Measurements from ENCODE around the gene C11orf16. TPM values are rescaled to one million over a fixed set of nuclear protein-coding genes. Genes with fewer than 3 reads are reported as not detected.

C11orf16 gene
- total RNA-seq, 1 experiment from 2014 or later: not detected

DNA sequence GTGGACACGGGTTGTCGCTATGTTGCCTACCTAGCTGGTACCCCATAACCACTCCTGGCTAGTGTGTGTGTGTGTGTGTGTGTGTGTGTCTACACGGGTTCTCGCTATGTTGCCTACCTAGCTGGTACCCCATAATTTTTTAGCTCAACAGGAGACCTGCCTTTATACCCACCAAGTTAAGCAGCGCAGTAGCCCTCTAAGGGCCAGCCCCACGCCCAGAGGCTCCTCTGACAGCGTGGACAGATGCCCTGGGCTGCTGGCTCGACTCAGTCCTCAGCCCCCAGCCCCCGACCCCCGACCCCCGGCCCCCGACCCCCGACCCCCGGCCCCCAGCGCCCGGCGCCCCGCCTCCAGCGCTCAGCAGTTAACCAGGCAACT is 22.1 kb downstream of the C11orf16 start:
- BruUV-seq (replicated peaks): no TSS peak
- peak; percentile 11 for ATAC-seq
- peak overlapping the region; percentile 87 for H2AFZ ChIP-seq (ENCODE audit: low read length)
- no peaks in the 10 kb centered on the region for H3F3A ChIP-seq (ENCODE audit: low read length, unreplicated experiment)
- 0 out of 2 replicates have a peak overlapping the region, but pooled peaks have one; percentile 19 for H3K9ac ChIP-seq (ENCODE audit: low read length)
- peak overlapping the region; percentile 70 for H3K4me3 ChIP-seq (ENCODE audit: low read length)
- no peaks in the 10 kb centered on the region for H4K20me1 ChIP-seq (ENCODE audit: low read length)
- peak overlapping the region; percentile 87 for H3K4me2 ChIP-seq (ENCODE audit: low read length)
- peaks cover 14% of the 10 kb centered on the region for H3K79me2 ChIP-seq (ENCODE audit: low read length)
- H3K27me3 ChIP-seq (ENCODE audit: low read length): no peaks in the 10 kb centered on the region
- no peaks in the 10 kb centered on the region for H3K9me3 ChIP-seq (ENCODE audit: low read length)
- CTCF ChIA-PET: interaction anchor here (0.6 kb wide), 1 partner anchor 306 kb away, joined by 3 read pairs; no protein-coding TSS in a partner anchor
- peaks cover 29% of the 10 kb centered on the region for H3K4me1 ChIP-seq (ENCODE audit: insufficient read depth, low read length)
- POLR2A ChIA-PET (ENCODE audit: unreplicated experiment): interaction anchor here (0.5 kb wide), 1 partner anchor 101 kb away, joined by 3 read pairs; no protein-coding TSS in a partner anchor
- intact Hi-C loops (cut with micrococcal nuclease): loop anchor here (5.0 kb wide), 1 partner anchor 227 kb away; no protein-coding TSS in a partner anchor
- H3K9me2 ChIP-seq (replicated peaks; ENCODE audit: low read length): no peaks in the 10 kb centered on the region
- TF ChIP-seq EZH2 (IDR thresholded peaks at IDR 0.05; ENCODE audit: low read length, unreplicated experiment): no peak
- no peak overlapping the region for H3K27ac ChIP-seq (ENCODE audit: low read length)
- H3K36me3 ChIP-seq (ENCODE audit: low read depth, low read length): no peaks in the 10 kb centered on the region
- DNase-seq: no peak

DNA sequence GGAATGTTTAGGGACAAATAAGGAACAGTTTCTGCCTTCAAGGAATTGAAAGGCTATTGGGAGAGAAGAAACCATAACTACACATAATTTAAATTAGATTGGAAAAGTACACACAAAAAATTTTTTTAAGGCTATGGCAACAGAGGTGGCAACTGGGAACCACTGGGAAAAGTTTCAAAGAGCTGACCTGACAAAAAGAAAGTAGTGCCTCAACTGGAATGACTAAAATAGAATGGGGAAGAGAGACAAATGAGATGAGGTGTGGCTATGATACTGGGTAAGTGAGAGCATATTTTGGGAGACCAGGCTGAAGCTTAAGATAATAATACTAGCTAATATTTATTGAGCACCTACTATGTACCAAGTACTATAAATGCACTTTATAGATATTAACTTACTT is 24.6 kb downstream of the C11orf16 start:
- ChIA-PET POLR2A (ENCODE audit: unreplicated experiment) (no interaction called here), CTCF (no interaction called here)
- H3K4me1 ChIP-seq (ENCODE audit: insufficient read depth, low read length): peaks cover 28% of the 10 kb centered on the region
- no peaks in the 10 kb centered on the region for H3K9me3 ChIP-seq (ENCODE audit: low read length)
- BruUV-seq (replicated peaks): no TSS peak
- no peak for ATAC-seq
- H3K27ac ChIP-seq (ENCODE audit: low read length): no peak overlapping the region
- peaks cover 14% of the 10 kb centered on the region for H3K79me2 ChIP-seq (ENCODE audit: low read length)
- no peaks in the 10 kb centered on the region for H3K27me3 ChIP-seq (ENCODE audit: low read length)
- no peaks in the 10 kb centered on the region for H4K20me1 ChIP-seq (ENCODE audit: low read length)
- H3K4me3 ChIP-seq (ENCODE audit: low read length): no peak overlapping the region
- DNase-seq: no peak
- H3K9me2 ChIP-seq (replicated peaks; ENCODE audit: low read length): no peaks in the 10 kb centered on the region
- TF ChIP-seq EZH2phosphoT487 (IDR thresholded peaks at IDR 0.05; ENCODE audit: borderline replicate concordance, low read length): no peak
- no peaks in the 10 kb centered on the region for H3F3A ChIP-seq (ENCODE audit: low read length, unreplicated experiment)
- H3K4me2 ChIP-seq (ENCODE audit: low read length): no peak overlapping the region
- no peak overlapping the region for H3K9ac ChIP-seq (ENCODE audit: low read length)
- intact Hi-C loops (cut with micrococcal nuclease): loop anchor here (2.0 to 5.0 kb wide), 2 partner anchors 36 to 97 kb away; a partner anchor contains a TSS
- H2AFZ ChIP-seq (ENCODE audit: low read length): no peak overlapping the region
- no peaks in the 10 kb centered on the region for H3K36me3 ChIP-seq (ENCODE audit: low read depth, low read length)

DNA sequence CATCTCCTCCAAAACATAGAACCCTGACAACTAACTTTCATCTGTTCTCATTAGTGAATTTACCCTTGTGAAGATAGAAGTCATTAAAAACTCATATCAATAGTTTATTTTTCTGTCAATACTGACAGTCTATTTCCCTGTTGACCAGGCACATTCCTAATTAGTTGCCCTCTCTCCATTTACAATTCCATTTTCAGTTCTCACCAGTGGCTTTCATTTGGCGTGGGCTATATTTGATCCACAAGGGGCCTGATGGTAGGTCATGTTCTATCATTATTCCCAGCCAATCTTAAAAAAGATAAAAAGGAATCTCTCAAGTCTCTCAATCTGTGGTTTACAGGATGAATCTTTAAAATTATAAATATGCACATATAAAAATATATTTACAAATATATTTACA is 25.6 kb downstream of the C11orf16 start:
- H3K4me1 ChIP-seq (ENCODE audit: insufficient read depth, low read length): peaks cover 28% of the 10 kb centered on the region
- H3K9ac ChIP-seq (ENCODE audit: low read length): no peak overlapping the region
- TF ChIP-seq EZH2phosphoT487 (IDR thresholded peaks at IDR 0.05; ENCODE audit: borderline replicate concordance, low read length) (no peak), EZH2 (IDR thresholded peaks at IDR 0.05; ENCODE audit: low read length, unreplicated experiment) (no peak)
- TF ChIP-seq, protein P1, sequence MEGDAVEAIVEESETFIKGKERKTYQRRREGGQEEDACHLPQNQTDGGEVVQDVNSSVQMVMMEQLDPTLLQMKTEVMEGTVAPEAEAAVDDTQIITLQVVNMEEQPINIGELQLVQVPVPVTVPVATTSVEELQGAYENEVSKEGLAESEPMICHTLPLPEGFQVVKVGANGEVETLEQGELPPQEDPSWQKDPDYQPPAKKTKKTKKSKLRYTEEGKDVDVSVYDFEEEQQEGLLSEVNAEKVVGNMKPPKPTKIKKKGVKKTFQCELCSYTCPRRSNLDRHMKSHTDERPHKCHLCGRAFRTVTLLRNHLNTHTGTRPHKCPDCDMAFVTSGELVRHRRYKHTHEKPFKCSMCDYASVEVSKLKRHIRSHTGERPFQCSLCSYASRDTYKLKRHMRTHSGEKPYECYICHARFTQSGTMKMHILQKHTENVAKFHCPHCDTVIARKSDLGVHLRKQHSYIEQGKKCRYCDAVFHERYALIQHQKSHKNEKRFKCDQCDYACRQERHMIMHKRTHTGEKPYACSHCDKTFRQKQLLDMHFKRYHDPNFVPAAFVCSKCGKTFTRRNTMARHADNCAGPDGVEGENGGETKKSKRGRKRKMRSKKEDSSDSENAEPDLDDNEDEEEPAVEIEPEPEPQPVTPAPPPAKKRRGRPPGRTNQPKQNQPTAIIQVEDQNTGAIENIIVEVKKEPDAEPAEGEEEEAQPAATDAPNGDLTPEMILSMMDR (conservative IDR thresholded peaks at IDR 0.05; ENCODE audit: low read depth, low read length): no peak
- intact Hi-C loops (cut with micrococcal nuclease): loop anchor here (2.0 to 5.0 kb wide), 2 partner anchors 35 to 218 kb away; no protein-coding TSS in a partner anchor
- ATAC-seq (no peak), DNase-seq (no peak)
- H3K27ac ChIP-seq (ENCODE audit: low read length): 0 out of 2 replicates have a peak overlapping the region, but pooled peaks have one; percentile 14
- no peaks in the 10 kb centered on the region for H3K36me3 ChIP-seq (ENCODE audit: low read depth, low read length)
- CTCF ChIA-PET: no interaction called here
- POLR2A ChIA-PET (ENCODE audit: unreplicated experiment): no interaction called here
- H3K4me2 ChIP-seq (ENCODE audit: low read length): peak overlapping the region; percentile 17; the same call in 1 of the 2 replicates
- BruUV-seq (replicated peaks): no TSS peak
- H3K27me3 ChIP-seq (ENCODE audit: low read length): no peaks in the 10 kb centered on the region
- H3K9me3 ChIP-seq (ENCODE audit: low read length): no peaks in the 10 kb centered on the region
- H2AFZ ChIP-seq (ENCODE audit: low read length): no peak overlapping the region
- no peaks in the 10 kb centered on the region for H4K20me1 ChIP-seq (ENCODE audit: low read length)
- no peaks in the 10 kb centered on the region for H3F3A ChIP-seq (ENCODE audit: low read length, unreplicated experiment)
- no peak overlapping the region for H3K4me3 ChIP-seq (ENCODE audit: low read length)
- H3K9me2 ChIP-seq (replicated peaks; ENCODE audit: low read length): no peaks in the 10 kb centered on the region
- H3K79me2 ChIP-seq (ENCODE audit: low read length): peaks cover 9% of the 10 kb centered on the region
